ENCODE measurements around the gene ARHGEF17. TPM values are rescaled to one million over a fixed set of nuclear protein-coding genes. Genes with fewer than 3 reads are reported as not detected.

The ARHGEF17 gene
- total RNA-seq, 4 donors from 2014 or later: 54.0 to 125 (median 61.4) TPM

DNA sequence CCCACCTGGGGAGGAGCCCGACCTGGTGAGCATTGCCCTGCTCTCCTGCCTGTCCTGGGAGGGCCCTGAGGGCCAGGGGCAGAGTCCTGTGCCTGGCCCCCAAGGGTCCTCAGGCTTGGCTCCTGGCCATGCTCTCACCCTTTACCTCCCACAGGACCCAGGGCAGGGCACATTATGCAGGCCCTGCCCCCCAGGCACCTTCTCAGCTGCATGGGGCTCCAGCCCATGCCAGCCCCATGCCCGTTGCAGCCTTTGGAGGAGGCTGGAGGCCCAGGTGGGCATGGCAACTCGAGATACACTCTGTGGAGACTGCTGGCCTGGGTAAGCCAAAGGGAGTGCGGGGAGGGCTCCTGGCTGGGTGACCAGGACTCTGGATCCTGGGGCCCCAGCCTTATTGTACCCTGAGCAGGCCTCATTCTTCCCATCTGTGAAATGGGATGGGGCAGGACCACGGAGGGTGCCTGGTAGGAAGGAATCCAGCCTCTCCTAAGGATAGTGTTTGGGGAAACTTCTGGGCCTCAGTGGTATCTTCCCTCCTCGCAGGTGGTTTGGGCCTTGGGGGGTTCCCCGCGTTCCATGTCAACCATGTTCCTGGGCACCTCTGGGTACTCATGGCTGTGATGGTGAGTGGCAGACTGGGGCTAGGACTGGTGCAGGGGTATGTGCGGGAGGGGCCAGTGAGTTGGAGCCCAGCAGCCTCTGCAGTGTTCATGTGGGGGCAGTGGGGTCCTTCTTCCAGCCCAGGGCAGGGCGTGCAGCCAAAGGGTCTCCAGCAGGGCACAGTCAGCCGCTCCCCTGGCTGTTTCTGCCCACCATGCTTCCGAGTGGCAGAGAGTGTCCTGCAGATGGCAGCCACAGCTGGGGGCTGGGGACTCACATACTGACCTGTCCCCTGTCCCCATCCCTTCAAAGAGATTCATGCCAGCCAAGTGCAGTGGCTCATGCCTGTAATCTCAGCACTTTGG is 82.8 kb downstream of the ARHGEF17 start:
- no peaks in the 10 kb centered on the region for H3K9me3 ChIP-seq
- intact Hi-C loops (cut with DNase I): loop anchor here (5.0 kb wide), 2 partner anchors 49 to 94 kb away; no protein-coding TSS in a partner anchor
- 72 to 89% methylated on average over 3 to 6 of the region's 12 CpGs for WGBS, 2 donors
- no peak overlapping the region for H3K27ac ChIP-seq
- H3K4me3 ChIP-seq (replicated peaks in 1 of 3): no peak overlapping the region
- DNase-seq: no peak
- peaks cover 5 to 15% of the 10 kb centered on the region in 2 donors for H3K4me1 ChIP-seq
- H3K27me3 ChIP-seq: no peaks in the 10 kb centered on the region
- H3K36me3 ChIP-seq: no peaks in the 10 kb centered on the region
- TF ChIP-seq, protein P1, sequence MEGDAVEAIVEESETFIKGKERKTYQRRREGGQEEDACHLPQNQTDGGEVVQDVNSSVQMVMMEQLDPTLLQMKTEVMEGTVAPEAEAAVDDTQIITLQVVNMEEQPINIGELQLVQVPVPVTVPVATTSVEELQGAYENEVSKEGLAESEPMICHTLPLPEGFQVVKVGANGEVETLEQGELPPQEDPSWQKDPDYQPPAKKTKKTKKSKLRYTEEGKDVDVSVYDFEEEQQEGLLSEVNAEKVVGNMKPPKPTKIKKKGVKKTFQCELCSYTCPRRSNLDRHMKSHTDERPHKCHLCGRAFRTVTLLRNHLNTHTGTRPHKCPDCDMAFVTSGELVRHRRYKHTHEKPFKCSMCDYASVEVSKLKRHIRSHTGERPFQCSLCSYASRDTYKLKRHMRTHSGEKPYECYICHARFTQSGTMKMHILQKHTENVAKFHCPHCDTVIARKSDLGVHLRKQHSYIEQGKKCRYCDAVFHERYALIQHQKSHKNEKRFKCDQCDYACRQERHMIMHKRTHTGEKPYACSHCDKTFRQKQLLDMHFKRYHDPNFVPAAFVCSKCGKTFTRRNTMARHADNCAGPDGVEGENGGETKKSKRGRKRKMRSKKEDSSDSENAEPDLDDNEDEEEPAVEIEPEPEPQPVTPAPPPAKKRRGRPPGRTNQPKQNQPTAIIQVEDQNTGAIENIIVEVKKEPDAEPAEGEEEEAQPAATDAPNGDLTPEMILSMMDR (IDR thresholded peaks at IDR 0.05): no peak
- no peak for TF ChIP-seq POLR2A (IDR thresholded peaks at IDR 0.05)

DNA sequence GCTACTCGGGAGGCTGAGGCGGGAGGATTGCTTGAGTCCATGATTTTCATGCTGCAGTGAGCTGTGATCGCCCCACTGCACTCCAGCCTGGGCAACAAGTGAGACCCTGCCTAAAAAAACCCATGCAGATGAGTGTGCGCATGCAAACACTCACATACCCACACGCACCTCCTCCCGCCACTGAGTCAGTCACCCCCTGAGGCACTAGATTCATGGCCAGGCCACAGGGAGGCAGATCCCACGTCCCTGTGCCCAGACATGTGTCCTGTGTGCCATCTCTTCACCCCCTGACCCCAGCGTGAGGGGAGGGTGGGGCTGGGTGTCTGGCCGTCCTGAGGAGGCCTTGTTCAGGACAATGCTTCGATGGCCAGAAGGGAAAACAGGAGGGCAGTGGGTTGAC is 83.6 kb downstream of the ARHGEF17 start:
- H3K4me3 ChIP-seq (replicated peaks in 1 of 3): no peak overlapping the region
- H3K4me1 ChIP-seq: peaks cover 5 to 11% of the 10 kb centered on the region in 2 donors
- TF ChIP-seq POLR2A (IDR thresholded peaks at IDR 0.05): no peak
- TF ChIP-seq, protein P1 (IDR thresholded peaks at IDR 0.05): no peak
- no peak for DNase-seq
- H3K27me3 ChIP-seq: no peaks in the 10 kb centered on the region
- no peaks in the 10 kb centered on the region for H3K36me3 ChIP-seq
- intact Hi-C loops (cut with DNase I): loop anchor here (5.0 kb wide), 2 partner anchors 49 to 94 kb away; no protein-coding TSS in a partner anchor
- 92 to 96% methylated on average over 10 of the region's 10 CpGs for WGBS, 2 donors
- no peak overlapping the region for H3K27ac ChIP-seq
- H3K9me3 ChIP-seq: no peaks in the 10 kb centered on the region

DNA sequence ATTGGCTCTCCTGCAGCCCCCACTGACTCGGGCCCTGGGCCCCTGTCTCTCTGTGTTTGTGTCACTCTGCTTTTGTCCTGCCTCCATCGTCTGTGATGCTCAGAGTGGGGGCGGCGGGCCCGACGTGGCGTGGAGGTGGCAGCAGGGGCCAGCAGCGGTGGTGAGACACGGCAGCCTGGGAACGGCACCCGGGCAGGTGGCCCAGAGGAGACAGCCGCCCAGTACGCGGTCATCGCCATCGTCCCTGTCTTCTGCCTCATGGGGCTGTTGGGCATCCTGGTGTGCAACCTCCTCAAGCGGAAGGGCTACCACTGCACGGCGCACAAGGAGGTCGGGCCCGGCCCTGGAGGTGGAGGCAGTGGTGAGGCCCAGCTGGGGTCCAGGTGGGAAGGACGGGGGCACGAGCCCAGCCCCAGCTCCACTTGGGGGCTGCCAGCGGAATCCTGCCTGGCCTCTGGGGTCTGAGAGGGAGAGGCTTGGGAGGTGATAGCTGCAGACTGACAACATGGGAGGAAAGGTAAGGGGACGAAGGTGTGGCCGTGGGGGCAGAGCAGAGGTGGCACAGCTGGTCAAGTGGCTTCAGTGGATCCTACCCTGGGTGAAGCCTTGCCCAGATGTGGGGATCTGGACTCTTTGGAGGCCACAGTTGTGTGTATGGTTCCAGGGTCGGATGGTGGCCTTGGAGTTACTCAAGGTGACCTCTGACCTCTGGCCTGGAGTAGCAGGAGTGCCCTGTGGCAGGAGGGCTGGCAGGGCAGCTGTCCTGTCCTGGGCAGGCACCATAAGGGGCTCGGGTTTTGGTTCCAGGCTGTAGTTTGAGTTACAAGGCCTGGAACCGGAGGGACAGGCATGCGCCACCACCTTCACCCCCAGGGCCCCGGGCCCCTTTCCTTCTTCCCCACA is 84.3 kb downstream of the ARHGEF17 start:
- no peak overlapping the region for H3K27ac ChIP-seq
- TF ChIP-seq, protein P1 (IDR thresholded peaks at IDR 0.05): no peak
- no peak for TF ChIP-seq POLR2A (IDR thresholded peaks at IDR 0.05)
- H3K4me3 ChIP-seq (replicated peaks in 1 of 3): no peak overlapping the region
- no peaks in the 10 kb centered on the region for H3K27me3 ChIP-seq
- no peaks in the 10 kb centered on the region for H3K36me3 ChIP-seq
- DNase-seq: no peak
- intact Hi-C loops (cut with DNase I): loop anchor here (5.0 kb wide), 2 partner anchors 50 to 95 kb away; no protein-coding TSS in a partner anchor
- no peaks in the 10 kb centered on the region for H3K9me3 ChIP-seq
- peaks cover 3 to 10% of the 10 kb centered on the region in 2 donors for H3K4me1 ChIP-seq
- 93 to 96% methylated on average over 12 to 15 of the region's 31 CpGs for WGBS, 2 donors

DNA sequence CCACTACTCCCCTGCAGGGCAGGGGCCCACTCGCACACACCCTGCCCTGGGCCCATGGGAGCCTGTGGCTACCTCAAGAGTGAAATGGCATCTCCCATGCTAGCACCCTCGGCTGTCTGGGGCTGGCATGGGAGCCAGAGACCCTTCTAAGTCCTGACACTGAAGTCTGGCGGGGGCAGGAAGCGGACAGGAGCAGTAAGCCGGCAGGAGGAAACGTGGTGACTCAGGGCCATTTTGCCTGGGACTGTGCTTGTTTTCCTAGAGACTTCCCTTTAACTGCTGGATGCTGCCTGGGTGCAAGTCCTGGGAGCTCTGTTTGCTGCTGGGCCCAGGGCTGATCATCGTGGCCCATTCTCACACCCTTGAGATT is 84.9 kb downstream of the ARHGEF17 start:
- no peak for DNase-seq
- intact Hi-C loops (cut with DNase I): loop anchor here (5.0 kb wide), 2 partner anchors 51 to 96 kb away; no protein-coding TSS in a partner anchor

More for the DNA sequence above, 84.9 kb downstream of the ARHGEF17 start:
- no peak overlapping the region for H3K4me3 ChIP-seq (replicated peaks in 1 of 3)
- H3K36me3 ChIP-seq: no peaks in the 10 kb centered on the region
- TF ChIP-seq, protein P1 (IDR thresholded peaks at IDR 0.05): no peak
- no peak for TF ChIP-seq POLR2A (IDR thresholded peaks at IDR 0.05)
- H3K4me1 ChIP-seq: peaks cover 0 to 4% of the 10 kb centered on the region in 2 donors
- H3K27ac ChIP-seq: no peak overlapping the region
- 88 to 98% methylated on average over 3 to 5 of the region's 7 CpGs for WGBS, 2 donors
- no peaks in the 10 kb centered on the region for H3K9me3 ChIP-seq
- H3K27me3 ChIP-seq: no peaks in the 10 kb centered on the region

Data from thyroid gland (tissue), 4 donors.